Stimulated activated CD4-positive, alpha-beta T cell treated with anti-CD3 and anti-CD28 coated beads, Interleukin-12 subunit alpha, Interleukin-12 subunit beta, amount 100 ng/mL, for 4 hours (primary cell): Measurements from ENCODE around the gene ATF7IP2.
"Not testable (repeated sequence)": the region's sequence is repeated elsewhere in the genome, so short reads cannot be mapped to it uniquely, and the experiment has no call there.

Experiments
- DNase-seq: peaks from one replicate; pipeline ENCODE4 v3.0.0-alpha.2; 2020

The ATF7IP2 gene, protein sequence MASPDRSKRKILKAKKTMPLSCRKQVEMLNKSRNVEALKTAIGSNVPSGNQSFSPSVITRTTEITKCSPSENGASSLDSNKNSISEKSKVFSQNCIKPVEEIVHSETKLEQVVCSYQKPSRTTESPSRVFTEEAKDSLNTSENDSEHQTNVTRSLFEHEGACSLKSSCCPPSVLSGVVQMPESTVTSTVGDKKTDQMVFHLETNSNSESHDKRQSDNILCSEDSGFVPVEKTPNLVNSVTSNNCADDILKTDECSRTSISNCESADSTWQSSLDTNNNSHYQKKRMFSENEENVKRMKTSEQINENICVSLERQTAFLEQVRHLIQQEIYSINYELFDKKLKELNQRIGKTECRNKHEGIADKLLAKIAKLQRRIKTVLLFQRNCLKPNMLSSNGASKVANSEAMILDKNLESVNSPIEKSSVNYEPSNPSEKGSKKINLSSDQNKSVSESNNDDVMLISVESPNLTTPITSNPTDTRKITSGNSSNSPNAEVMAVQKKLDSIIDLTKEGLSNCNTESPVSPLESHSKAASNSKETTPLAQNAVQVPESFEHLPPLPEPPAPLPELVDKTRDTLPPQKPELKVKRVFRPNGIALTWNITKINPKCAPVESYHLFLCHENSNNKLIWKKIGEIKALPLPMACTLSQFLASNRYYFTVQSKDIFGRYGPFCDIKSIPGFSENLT

DNA sequence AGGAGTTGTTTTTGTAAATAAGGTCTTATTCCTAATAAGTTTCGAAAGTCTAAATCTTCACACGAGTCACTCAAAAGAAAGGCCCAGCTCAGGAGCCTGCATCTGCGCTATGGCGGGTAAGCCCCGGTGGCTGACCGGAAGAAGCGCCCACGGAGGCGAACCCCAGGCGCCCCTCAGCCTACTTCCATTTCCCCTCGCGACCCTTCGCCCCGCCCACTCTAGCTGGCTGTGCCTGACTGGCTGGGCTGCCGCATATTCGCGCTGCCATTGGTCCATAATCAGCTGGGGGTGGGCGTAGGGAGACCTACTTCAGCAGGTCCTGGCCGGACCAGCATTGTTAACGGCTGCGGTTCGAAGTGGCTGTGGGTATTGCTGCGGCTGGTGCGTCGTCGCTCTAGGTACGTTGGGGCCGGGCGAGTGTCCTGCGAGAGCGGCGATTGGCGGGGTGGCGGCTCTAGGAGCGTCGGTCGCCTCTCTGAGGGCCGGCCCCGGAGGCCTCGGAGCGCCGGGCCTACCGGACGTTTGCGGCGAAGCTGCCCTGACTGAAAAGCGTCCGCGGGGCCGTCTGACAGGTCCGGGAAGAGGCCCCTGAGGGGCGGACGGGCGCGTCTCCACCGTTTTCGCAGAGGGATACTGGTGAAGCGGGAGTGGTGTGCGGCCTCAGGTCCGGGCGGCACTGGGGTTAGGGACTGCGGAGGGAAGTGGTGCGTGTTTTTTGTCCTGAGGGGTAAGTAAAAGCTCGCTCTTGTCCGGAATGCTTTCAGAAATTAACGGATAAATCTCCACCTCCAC lies at the start of gene ATF7IP2:
Gene ATF7IP2, plus strand, starts transcription at position 337 of the 792 bp plus-strand sequence. CDS start 44,560 bp downstream, outside the sequence.
- peak; percentile 89 for DNase-seq

DNA sequence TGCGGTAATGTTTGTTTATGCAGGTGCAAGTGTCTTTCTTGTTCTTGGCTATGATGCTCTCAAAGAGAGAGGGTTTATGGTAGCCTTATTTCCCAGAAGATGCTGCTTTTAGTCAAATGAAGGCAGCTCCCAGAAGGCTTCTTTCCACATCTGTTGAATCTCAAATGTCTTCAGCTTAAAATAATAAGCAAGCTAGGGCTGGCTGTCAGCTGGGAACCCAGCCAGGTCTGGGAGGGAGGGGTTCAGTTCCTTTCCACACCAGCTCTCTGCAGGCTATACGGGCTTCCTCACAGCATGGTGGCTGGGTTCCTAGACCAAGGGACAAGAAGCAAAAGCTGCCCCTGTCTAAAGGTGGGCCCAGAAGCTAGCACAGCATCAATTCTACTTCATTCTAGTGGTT lies 47.4 kb upstream of the ATF7IP2 start:
- DNase-seq: no peak

DNA sequence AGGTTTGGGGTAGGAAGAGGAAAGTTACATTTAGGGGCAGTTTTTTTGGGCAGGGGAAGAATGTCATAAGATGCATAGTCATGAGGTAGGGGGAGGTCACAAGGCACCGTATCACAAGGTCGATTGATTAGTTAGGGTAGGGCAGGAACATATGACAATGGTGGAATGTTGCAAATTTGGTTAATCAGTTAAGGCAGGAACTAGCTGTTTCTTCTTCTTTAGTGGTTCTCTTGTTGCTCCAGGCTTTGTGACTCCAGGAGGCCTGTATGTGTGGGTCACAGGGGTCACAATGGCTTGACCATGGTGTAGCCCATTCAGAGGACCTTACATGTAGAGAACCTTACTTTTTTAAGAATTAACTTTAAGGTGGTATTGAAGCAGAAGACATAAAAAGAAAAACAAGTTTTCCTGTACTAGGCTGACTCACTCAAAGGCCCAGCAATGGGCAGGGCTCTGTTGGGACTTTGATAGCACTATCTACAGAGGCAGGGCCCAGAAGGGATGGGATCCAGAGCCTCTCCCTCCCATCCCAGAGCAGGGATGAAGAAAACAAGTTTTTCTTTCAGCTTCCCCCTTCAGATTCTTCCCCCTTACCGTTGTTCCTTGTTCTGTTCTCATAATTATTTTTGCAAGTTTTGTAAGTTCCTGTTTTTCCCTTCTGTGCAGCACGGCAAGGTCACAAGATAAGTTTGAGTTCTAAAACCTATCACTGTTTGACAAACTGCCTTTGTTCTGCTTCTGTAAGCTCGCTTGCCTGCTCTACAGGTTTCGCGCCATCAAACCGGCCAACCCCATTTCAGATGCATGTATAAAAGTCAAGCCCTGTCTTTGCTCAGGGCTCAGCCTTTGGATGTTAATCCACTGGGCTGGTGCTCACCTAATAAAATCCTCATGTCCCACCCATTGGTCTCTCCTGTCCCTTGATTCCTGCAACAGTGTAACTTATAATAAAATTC lies 45.8 kb upstream of the ATF7IP2 start:
- no peak for DNase-seq

DNA sequence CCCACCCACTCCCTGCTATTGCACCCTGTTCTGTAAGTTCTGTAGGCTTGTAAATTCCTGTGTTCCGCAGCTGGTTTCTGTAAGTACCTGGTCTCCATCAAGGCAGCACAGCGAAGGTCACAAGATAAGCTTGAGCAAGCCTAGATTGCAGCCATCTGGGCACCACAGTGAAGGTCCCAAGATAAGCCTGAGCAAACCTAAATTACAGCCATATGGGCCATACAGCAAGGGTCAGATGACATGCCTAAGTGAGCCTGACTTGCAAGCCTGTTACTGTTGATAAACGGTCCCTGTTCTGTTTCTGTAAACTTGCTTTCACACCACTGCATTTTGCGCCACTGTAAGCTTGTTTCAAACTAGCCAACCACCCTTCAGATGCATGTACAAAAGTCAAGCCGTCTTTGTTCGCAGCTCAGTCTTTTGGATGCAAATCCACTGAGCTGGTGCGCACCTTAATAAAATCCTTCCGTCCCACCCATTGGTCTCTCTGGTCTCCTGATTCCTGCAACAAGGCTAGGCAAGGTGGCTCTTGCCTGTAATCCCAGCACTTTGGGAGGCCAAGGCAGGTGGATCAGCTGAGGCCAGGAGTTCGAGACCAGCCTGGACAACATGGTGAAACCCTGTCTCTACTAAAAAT lies 42.6 kb upstream of the ATF7IP2 start:
- no peak for DNase-seq

DNA sequence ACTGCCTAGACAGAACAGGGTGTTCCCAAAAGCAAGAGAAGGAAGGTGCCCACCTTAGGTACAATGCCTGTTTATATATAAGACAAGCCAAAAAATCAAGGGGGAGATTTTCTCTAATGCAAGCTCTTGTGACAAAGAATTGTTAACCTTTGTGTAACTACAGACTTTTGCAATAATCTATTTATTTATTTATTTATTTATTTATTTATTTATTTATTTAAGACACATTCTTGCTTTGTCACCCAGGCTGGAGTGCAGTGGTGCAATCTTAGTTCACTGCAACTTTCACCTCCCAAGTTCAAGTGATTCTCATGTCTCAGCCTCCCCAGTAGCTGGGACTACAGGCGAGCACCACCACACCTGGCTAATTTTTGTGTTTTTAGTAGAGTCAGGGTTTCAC lies 41.2 kb upstream of the ATF7IP2 start:
- not testable (repeated sequence) for DNase-seq

DNA sequence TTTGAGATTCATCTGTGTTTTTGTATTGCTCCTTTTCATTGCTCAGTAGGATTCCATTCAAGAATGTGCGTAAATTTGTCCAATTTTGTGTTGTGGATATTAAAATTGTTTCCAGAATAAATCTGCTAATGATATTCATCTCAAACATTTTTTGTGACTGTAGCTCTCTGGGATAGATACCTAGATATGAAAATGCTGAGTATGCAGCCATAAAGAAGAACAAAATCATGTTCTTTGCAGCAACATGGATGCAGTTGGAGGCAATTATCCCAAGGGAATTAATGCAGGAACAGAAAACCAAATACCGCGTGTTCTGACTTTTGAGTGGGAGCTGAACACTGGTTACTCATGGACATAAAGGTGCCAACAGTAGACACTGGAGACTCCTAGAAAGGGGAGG lies 40.2 kb upstream of the ATF7IP2 start:
- DNase-seq: no peak

DNA sequence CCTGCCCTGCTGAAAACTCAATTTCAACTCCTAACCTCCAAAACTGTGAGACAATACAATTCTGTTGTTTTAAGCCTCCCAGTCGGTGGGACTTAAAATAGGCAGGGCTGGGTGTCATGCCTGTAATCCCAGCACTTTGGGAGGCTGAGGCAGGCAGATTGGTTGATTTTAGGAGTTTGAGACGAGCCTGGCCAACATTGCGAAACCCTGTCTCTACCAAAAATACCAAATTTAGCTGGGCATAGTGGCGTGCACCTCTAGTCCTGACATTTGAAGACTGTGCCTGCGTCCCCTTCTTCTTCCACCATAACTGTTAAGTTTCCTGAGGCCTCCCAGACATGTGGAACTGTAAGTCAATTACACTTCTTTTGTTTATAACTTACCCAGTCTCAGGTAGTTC lies 36.0 kb upstream of the ATF7IP2 start:
- DNase-seq: no peak

DNA sequence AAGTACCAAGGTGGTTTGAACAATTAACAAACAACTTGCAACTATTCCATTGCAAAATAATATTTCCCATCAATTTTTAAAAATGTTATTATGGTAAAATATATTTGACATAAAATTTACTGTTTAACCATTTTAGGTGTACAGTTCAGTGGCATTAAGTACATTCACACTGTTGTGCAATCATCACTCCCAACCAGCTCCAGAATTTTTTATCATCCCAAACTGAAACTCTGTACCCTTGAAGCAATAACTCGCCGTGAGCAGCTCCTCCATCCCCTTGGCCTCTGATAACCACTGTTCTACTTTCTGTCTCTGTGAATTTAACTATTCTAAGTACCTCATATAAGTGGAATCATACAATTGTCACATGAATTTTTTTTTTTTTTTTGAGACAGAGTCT lies 33.6 kb upstream of the ATF7IP2 start:
- DNase-seq: no peak

DNA sequence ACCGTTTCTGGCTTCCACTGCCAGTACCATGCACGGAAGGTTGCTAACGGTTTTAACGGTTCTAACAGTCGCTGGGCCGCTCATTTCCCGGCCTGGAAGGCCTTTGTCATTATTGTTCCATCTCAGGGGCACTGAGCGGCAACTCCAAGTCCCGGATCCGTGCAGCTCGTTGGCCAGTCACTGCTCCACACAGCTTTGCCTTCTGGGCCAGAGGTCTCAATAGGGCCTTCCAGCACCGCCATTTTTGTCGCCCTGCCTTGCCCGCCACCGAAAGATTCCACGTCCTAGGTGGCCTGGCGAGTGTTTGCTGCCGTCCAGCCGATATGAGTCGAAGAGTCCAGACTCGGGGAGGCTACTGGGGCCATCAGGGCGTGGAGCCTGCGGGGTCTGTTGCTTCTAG lies 30.3 kb upstream of the ATF7IP2 start:
- DNase-seq: no peak

DNA sequence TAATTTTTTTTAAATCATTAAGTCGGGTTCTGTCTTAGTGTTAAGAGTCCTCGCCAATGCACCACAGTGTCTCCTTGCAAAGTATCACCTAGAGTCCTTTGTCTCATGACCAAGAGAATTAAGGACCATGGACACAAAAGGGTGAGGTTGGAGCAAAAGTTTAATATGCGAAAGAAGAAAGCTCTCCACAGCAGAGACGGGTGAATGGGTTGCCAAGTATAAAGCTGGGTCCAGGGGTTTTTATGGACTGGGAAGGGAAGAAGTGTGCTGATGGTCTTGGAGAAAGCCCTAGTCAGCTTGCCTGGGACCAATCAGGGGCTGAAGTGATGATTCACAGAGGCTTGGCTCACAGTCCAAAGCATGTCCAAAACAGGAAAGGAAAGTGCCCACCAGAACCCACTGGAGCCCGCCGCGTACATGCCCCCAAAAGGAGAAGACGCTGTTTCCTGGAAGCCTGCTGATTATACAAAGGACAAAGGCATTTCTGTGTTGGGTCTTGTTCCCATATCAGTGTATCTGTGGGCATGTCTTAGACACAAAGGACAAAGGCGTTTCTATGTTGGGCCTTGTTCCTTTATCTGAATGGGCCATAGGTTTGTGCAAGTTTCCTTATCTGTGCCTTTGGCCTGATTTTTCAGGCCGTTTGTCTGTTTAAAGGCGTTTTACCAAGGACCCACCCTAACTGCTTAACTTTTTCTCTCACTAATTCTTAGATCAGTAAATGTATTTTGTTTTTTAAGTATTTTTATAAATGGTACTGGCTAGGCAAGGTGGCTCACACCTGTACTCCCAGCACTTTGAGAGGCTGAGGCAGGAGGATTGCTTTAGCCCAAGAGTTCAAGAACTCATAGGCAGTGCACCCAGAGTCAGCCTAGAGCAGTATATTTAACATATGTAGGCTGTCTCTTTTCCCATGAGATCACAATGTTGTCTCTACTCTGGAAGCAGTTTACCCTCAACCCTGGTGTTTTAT lies 28.7 kb upstream of the ATF7IP2 start:
- DNase-seq: no peak

DNA sequence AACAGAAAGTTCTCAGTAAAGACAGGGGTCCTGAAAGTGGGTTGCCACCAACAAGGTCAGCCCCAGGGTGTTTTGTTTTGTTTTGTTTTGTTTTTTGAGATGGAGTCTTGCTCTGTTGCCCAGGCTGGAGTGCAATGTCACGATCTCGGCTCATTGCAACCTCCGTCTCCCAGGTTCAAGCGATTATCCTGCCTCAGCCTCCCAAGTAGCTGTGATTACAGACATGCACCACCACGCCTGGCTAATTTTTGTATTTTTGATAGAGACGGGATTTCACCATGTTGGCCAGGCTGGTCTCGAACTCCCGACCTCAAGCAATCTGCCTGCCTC lies 24.1 kb upstream of the ATF7IP2 start:
- not testable (repeated sequence) for DNase-seq

DNA sequence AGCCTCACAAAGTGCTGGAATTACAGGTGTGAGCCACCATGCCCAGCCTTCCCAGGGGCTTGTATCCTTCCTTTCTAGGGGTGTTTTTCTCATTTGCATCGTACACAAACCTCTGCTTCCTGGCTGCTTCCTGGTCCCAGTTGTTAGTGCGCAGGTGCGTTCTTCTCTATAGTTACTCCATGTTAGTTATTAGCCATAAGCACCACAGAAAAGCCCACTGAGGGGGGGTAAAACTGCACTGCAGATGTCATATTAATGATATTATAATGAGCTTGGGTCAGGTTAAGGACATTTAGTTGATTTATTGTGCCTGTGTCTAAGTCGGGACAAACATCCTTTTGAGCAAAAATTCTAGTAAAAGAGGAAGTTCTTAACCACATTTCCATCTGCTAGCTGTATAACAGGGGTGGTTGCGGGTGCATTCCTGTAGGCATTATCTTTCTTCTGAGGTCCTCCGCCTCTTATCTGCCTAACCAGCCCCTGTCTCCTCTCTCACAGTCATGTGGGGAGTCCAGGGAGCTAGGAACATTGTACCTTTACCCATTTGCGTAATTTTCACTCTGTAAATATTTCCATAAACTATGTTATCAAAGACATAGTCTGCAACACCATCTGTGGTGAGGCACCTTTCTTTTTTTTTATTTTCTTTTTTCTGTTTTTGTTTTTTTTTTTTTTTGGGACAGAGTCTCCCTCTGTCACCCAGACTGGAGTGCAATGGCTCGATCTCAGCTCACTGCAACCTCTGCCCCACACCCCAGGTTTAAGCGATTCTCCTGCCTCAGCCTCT lies 23.6 kb upstream of the ATF7IP2 start:
- DNase-seq: no peak

DNA sequence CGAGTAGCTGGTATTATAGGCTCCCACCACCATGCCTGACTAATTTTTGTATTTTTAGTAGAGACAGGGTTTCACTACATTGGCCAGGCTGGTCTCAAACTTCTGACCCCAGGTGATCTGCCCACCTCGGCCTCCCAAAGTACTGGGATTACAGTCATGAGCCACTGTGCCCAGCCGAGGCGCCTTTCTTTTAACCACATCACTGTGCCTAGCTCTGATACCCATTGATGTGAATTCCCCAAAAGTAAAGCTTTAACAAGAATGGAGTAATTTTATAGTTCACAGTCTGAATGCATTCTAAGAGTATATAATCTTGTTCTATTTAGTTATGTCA lies 23.0 kb upstream of the ATF7IP2 start:
- DNase-seq: not testable (repeated sequence)

DNA sequence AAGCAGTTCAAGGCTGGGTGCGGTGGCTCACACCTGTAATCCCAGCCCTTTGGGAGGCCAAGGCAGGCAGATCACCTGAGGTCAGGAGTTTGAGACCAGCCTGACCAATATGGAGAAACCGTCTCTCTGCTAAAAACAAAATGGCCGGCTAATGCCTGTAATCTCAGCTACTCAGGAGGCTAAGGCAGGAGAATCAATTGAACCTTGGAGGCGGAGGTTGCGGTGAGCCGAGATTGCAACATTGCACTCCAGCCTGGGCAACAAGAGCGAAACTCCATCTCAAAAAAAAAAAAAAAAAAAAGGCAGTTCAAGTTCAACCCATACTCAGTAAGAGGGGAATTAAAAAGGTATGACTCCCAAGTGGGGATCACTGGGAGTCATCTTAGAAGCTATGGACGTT lies 19.2 kb upstream of the ATF7IP2 start:
- DNase-seq: not testable (repeated sequence)

DNA sequence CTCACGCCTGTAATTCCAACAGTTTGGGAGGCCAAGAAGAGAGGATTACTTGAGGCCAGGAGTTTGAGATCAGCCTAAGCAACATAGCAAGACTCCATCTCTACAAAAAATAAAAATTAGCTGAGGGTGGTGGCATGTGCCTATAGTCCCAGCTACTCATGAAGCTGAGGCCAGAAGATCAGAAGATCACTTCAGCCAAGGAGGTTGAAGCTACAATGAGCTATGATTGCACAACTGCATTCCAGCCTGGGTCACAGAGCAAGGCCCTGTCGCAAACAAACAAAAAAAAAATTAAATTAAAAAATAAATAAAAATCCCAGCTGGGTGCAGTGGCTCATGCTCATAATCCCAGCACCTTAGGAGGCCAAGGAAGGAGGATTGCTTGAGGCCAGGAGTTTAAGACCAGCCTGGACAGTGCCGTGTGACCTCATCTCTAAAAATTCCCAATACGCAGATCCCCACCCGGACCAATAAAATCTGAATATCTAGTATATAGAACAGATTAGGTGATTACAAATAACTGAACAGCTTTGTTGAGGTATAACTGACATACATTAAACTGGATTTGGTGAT lies 18.2 kb upstream of the ATF7IP2 start:
- DNase-seq: no peak

DNA sequence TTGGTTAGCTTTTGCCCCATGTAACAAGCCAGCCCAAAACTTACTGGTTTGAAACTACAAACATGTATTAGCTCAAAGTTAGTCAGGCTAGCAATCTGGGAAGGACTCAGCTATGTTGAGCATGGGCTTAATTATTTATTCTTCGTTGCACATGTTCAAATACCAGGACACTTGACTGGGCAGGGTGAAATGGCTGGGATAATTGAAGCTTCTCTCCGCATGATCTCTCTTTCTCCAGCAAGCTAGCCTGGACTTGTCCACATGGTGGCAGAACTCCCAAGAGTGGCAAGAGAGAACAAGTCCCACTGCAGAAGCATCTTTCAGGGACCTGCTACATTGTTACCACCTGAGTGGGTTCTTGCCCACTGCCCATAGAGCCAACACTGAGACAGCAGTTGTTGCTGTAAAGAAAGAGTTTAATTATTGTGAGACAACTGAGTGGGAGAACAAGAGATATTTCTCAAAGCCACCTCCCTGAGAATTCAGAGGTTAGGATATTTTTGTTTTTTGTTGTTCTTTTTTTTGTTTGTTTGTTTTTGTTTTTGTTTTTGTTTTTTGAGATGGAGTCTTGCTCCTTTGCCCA lies 16.8 kb upstream of the ATF7IP2 start:
- no peak for DNase-seq

DNA sequence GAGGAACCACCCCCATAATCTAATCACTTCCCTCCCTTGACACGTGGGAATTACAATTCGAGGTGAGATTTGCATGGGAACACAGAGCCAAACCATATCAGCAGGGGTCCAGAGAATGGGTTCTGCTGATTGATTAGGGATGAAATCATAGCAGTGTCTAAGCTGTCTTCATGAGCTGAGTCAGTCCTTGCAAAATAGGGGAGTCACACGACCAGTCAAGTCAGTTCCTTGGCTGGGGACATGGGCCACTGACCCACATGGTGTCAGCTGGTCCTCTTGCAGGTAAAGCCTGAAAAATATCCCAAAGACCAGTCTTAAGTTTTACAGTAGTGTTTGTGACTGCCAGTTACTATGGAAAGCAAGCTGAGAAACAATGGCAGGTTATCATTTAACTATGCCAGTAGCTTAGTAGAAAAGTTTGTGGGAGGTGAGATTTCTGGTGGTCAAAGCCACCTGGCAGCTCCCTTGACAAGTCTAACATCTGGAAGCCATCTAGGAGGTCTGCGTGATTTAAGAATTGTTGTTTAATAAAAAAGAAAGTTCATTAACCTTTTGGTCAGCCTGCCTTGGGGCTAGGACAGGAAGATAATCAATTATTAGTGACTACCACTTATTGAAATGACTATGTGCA lies 15.7 kb upstream of the ATF7IP2 start:
- no peak for DNase-seq

DNA sequence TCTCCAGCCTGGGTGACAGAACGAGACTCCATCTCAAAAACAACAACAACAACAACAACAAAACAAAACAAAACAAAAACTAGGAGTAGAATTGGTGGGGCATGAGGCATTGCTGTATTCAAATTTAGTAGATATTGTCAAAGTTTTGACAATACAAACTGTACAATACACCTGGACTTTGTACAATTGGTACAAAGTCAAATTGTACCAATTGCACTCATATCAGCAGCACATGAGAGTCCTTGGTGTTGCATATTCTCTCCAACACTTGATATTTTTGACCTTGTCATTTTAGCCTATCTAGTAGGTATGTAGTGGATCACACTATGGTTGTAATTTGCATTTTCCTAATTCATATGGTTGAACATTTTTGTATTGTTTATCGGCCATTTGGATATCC lies 14.3 kb upstream of the ATF7IP2 start:
- no peak for DNase-seq

DNA sequence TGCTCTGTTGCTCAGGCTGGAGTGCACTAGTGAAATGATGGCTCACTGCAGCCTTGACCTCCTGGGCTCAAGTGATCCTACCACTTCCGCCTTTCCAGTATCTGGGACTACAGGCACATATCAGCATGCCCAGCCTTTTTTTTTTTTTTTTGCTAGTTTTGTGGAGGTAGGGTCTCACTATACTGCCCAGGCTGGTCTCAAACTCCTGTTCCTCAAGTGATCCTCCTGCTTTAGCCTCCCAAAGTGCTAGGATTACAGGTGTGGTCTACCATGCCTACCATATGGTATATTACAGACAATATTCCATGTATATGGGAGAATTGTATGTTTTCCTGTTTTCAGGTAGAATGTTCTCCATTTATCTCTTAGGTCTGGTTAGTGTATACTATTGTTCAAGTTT lies 12.3 kb upstream of the ATF7IP2 start:
- no peak for DNase-seq
